ENCODE data around the gene FGF14.

Gene FGF14

DNA sequence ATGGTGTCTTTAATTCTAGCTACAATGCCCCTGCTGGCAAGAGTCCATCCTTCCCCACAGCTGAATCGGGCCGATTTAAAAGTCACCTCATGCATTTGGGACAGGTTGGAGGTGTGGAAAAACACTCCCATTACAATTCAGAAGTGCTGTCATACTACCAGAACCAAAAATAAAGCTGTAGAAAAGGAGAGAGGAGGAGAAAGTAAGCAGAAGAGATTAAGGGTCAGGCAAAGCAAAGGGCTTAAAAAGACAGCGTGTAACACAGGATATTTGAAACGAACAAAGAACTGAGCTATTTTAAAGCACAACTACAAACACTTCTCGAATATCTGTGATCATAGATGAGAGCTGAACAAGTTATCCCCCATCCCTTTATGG is 90.4 kb downstream of the FGF14 start:
- Histone ChIP-seq H3K4me1 (ENCODE audit: control insufficient read depth, insufficient read depth, low read length) (no peaks in the 10 kb centered on the region), H3K9me3 (ENCODE audit: control insufficient read depth, insufficient read depth, low read length) (no peaks in the 10 kb centered on the region), H3K27me3 (ENCODE audit: control insufficient read depth, insufficient read depth, low read length) (no peaks in the 10 kb centered on the region), H3K4me3 (ENCODE audit: low read depth, low read length) (no peak overlapping the region), H3K9ac (ENCODE audit: low read depth, low read length) (no peak overlapping the region), H3K27ac (ENCODE audit: low read depth, low read length) (no peak overlapping the region), H3K36me3 (ENCODE audit: control insufficient read depth, insufficient read depth, low read length) (no peaks in the 10 kb centered on the region)

DNA sequence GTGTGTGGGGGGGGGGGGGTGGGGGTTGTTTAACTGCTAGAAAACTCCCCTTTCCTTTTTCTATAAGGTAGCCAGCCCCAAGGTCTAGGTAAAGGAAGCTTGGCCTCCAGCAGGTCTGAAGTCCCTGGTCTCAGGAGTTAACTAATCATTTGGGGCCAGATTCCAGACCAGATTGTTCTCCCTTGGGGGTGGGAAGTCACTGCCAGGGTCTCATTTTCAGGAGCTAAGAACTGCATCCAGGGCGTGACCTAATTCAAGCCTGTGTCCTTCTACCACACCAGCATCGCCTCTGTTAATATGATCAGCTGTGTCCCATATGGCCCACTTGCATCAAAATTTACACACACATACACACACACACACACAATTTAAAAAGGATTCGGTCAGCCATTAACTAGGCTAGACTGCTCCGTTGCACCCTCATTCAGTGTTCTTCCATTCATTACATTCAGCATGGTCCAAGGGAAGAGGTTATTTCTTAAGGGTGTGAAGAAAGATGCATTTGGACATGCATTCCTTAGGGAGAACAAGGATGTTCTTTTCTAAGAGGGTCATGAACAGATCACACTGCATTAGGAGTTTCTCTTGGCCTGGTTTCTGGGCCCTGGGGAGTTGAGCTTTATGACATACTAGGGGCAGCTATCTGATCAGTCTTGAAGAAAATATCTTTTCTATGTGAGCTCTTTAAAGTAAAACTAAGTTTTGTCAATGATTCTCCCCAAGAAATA is 91.0 kb downstream of the FGF14 start:
- Histone ChIP-seq H3K27ac (ENCODE audit: low read depth, low read length) (no peak overlapping the region), H3K36me3 (ENCODE audit: control insufficient read depth, insufficient read depth, low read length) (no peaks in the 10 kb centered on the region), H3K9me3 (ENCODE audit: control insufficient read depth, insufficient read depth, low read length) (no peaks in the 10 kb centered on the region), H3K9ac (ENCODE audit: low read depth, low read length) (no peak overlapping the region), H3K27me3 (ENCODE audit: control insufficient read depth, insufficient read depth, low read length) (no peaks in the 10 kb centered on the region), H3K4me3 (ENCODE audit: low read depth, low read length) (no peak overlapping the region), H3K4me1 (ENCODE audit: control insufficient read depth, insufficient read depth, low read length) (no peaks in the 10 kb centered on the region)

DNA sequence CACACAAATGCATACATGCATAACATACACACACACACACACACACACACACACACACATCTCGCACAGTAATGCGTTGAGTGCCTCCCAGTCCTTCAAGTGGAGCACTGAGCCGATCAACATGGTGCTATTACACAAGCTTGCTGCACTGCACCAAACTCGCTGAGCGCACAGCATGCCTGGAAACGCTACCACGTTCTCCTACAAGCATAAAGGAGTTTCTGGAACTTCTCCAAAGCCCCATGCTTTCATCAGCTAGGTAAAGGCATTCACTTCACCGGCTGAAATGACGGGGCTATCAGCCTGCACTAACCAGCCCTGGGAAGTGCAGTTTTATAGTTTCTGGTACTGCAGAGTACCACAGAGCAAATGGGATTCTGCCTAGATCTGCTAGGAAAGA is 92.7 kb downstream of the FGF14 start:
- no peaks in the 10 kb centered on the region for H3K4me1 ChIP-seq (ENCODE audit: control insufficient read depth, insufficient read depth, low read length)
- H3K4me3 ChIP-seq (ENCODE audit: low read depth, low read length) = no peak overlapping the region
- H3K27ac ChIP-seq (ENCODE audit: low read depth, low read length) = no peak overlapping the region
- H3K27me3 ChIP-seq (ENCODE audit: control insufficient read depth, insufficient read depth, low read length) = no peaks in the 10 kb centered on the region
- H3K9me3 ChIP-seq (ENCODE audit: control insufficient read depth, insufficient read depth, low read length) = no peaks in the 10 kb centered on the region
- no peak overlapping the region for H3K9ac ChIP-seq (ENCODE audit: low read depth, low read length)
- no peaks in the 10 kb centered on the region for H3K36me3 ChIP-seq (ENCODE audit: control insufficient read depth, insufficient read depth, low read length)

DNA sequence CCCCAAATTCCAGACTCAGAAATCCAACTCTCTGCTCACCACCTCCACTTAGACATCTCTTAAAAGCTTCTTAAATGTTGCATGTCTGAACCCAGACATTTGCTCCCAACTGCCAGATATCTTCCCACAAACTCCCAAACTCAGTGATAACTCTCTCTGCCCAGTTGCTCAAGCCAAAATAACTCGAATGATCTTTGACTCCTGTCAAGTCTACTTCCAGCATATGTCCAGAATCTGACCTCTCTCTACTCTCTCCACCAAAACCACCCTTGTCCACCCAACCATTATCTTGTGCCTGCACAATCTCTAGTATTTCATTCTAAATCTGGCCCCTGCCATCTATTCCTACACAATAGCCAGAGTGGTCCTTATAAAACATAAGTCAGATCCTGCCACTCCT is 99.3 kb downstream of the FGF14 start:
- Histone ChIP-seq H3K27me3 (ENCODE audit: control insufficient read depth, insufficient read depth, low read length) (no peaks in the 10 kb centered on the region), H3K4me1 (ENCODE audit: control insufficient read depth, insufficient read depth, low read length) (no peaks in the 10 kb centered on the region), H3K9me3 (ENCODE audit: control insufficient read depth, insufficient read depth, low read length) (no peaks in the 10 kb centered on the region), H3K9ac (ENCODE audit: low read depth, low read length) (no peak overlapping the region), H3K27ac (ENCODE audit: low read depth, low read length) (no peak overlapping the region), H3K36me3 (ENCODE audit: control insufficient read depth, insufficient read depth, low read length) (no peaks in the 10 kb centered on the region), H3K4me3 (ENCODE audit: low read depth, low read length) (no peak overlapping the region)

DNA sequence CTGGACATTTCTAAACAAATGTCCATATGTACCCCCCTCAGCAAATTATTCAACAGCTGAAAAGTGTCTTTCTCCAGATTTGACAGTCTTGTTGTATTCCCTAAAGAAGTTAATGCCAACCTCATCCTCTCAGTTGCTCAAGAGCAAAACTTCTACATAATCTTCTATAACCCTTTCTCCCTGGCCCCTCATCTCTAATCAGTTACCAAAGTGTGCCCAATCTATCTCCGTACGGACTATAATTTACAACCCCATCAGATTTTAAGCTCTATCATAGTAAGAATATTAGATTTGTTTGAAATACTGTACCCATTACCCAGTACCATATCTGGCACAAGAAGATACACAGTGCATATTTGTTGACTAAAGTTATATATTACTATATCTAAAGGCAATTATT is 101.5 kb downstream of the FGF14 start:
- no peaks in the 10 kb centered on the region for H3K27me3 ChIP-seq (ENCODE audit: control insufficient read depth, insufficient read depth, low read length)
- H3K27ac ChIP-seq (ENCODE audit: low read depth, low read length) = no peak overlapping the region
- H3K9me3 ChIP-seq (ENCODE audit: control insufficient read depth, insufficient read depth, low read length) = no peaks in the 10 kb centered on the region
- H3K4me3 ChIP-seq (ENCODE audit: low read depth, low read length) = no peak overlapping the region
- no peaks in the 10 kb centered on the region for H3K4me1 ChIP-seq (ENCODE audit: control insufficient read depth, insufficient read depth, low read length)
- H3K36me3 ChIP-seq (ENCODE audit: control insufficient read depth, insufficient read depth, low read length) = no peaks in the 10 kb centered on the region
- no peak overlapping the region for H3K9ac ChIP-seq (ENCODE audit: low read depth, low read length)

DNA sequence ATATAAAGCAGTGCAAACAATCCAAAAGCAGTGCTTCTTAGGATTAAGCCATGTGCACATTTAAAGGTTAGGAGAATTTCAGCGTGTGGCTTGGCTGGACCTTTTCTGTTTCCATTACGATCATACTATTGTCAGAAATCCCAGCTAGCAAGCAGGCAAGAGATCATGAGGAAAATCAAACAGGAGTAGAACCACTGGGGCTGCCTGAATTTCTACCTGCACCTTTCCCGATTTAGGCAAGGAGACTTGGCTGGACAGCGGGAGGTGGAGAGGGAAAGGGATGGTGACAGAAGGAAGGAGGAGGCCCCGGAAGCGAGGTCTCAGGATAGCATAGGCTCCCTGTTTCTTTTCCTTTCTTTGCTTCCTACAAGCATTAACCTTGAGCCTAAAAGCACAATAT is 102.5 kb downstream of the FGF14 start:
- H3K4me1 ChIP-seq (ENCODE audit: control insufficient read depth, insufficient read depth, low read length) = no peaks in the 10 kb centered on the region
- H3K9ac ChIP-seq (ENCODE audit: low read depth, low read length) = no peak overlapping the region
- no peak overlapping the region for H3K4me3 ChIP-seq (ENCODE audit: low read depth, low read length)
- H3K27ac ChIP-seq (ENCODE audit: low read depth, low read length) = no peak overlapping the region
- no peaks in the 10 kb centered on the region for H3K9me3 ChIP-seq (ENCODE audit: control insufficient read depth, insufficient read depth, low read length)
- H3K27me3 ChIP-seq (ENCODE audit: control insufficient read depth, insufficient read depth, low read length) = no peaks in the 10 kb centered on the region
- H3K36me3 ChIP-seq (ENCODE audit: control insufficient read depth, insufficient read depth, low read length) = no peaks in the 10 kb centered on the region

DNA sequence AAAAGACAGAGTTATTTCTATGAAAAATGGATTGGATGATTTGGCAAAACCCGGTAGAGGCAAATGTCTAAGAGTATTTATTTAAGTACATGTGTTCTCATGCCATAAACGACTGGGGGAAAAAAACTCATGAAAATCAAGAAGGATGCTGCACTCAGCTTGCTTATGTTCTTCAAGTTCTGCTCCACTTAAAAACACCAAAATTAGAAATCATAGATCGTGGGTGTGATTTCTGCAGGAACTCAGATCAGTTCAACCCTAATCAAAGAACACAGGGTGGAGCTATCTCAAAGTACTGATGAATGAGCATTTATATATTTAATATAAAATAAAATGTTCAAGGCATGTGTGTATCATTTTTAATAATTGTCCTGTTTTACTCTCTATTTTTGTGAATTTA is 103.8 kb downstream of the FGF14 start:
- no peaks in the 10 kb centered on the region for H3K36me3 ChIP-seq (ENCODE audit: control insufficient read depth, insufficient read depth, low read length)
- no peaks in the 10 kb centered on the region for H3K27me3 ChIP-seq (ENCODE audit: control insufficient read depth, insufficient read depth, low read length)
- H3K4me3 ChIP-seq (ENCODE audit: low read depth, low read length) = no peak overlapping the region
- H3K9me3 ChIP-seq (ENCODE audit: control insufficient read depth, insufficient read depth, low read length) = no peaks in the 10 kb centered on the region
- H3K9ac ChIP-seq (ENCODE audit: low read depth, low read length) = no peak overlapping the region
- no peaks in the 10 kb centered on the region for H3K4me1 ChIP-seq (ENCODE audit: control insufficient read depth, insufficient read depth, low read length)
- H3K27ac ChIP-seq (ENCODE audit: low read depth, low read length) = no peak overlapping the region

DNA sequence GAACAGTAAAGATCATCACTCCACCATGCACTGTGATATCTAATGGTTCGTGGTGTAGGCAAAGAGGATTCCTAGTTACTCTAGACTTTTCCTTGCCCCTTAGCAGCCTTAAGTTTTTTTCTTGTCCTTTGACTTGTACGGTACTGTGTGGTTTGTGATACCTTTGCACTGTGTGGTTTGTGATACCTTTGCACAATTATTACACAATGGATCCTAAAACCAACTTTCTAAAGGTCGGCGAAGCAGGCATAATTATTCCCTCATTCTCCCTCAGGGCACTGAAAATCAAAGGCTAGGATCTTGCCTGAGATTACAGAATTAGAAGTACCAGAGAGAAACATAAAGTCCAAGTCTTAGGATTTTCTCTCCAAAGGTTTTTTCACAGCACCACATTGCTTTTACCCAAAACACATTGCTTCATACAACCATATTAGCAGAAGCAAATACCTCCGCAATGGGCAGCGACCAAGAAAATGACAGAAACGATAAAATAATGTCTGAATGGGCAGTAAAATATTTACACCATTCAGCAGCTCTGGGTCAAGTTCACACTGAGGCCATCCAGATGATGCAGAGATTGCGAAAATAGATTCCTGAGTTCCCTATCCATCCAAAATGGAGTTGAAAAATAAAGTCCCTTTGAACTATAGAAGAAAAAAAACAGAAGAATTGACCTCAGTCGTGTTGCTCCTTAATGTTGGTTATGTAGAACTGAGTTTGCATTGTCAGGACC is 106.4 kb downstream of the FGF14 start:
- H3K36me3 ChIP-seq (ENCODE audit: control insufficient read depth, insufficient read depth, low read length) = no peaks in the 10 kb centered on the region
- H3K27ac ChIP-seq (ENCODE audit: low read depth, low read length) = no peak overlapping the region
- H3K9ac ChIP-seq (ENCODE audit: low read depth, low read length) = no peak overlapping the region
- H3K4me3 ChIP-seq (ENCODE audit: low read depth, low read length) = no peak overlapping the region
- no peaks in the 10 kb centered on the region for H3K9me3 ChIP-seq (ENCODE audit: control insufficient read depth, insufficient read depth, low read length)
- no peaks in the 10 kb centered on the region for H3K27me3 ChIP-seq (ENCODE audit: control insufficient read depth, insufficient read depth, low read length)
- H3K4me1 ChIP-seq (ENCODE audit: control insufficient read depth, insufficient read depth, low read length) = no peaks in the 10 kb centered on the region

DNA sequence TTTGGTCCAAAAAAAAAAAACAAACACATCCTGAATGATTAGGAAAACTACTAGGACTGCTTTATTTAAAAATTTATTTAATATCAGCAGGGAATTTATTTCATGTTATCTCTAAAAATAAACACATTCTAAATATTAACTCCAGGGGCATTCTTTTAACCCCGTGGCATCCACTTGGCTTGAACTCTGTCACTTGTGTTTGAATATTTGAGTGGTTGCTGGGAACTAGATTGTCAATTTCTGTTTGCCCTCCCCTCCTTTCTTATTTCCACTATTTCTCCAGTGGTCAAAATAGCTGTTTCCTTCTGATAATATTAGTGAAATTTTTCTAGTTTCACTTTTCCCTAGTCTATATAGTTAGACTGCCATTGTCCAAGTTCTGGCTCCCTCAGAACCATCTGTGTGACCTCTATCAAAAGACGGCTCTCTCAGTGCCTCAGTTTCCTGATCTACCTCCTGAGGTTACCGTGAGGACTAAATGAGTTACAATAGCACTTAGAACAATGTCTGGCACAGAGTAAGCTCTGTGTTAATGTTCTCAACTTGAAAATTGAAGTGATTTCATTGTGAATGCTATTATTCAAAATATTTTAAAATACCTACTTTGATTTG is 107.3 kb downstream of the FGF14 start:
- H3K9me3 ChIP-seq (ENCODE audit: control insufficient read depth, insufficient read depth, low read length) = no peaks in the 10 kb centered on the region
- no peak overlapping the region for H3K4me3 ChIP-seq (ENCODE audit: low read depth, low read length)
- H3K9ac ChIP-seq (ENCODE audit: low read depth, low read length) = no peak overlapping the region
- H3K36me3 ChIP-seq (ENCODE audit: control insufficient read depth, insufficient read depth, low read length) = no peaks in the 10 kb centered on the region
- no peak overlapping the region for H3K27ac ChIP-seq (ENCODE audit: low read depth, low read length)
- H3K4me1 ChIP-seq (ENCODE audit: control insufficient read depth, insufficient read depth, low read length) = no peaks in the 10 kb centered on the region
- H3K27me3 ChIP-seq (ENCODE audit: control insufficient read depth, insufficient read depth, low read length) = no peaks in the 10 kb centered on the region

DNA sequence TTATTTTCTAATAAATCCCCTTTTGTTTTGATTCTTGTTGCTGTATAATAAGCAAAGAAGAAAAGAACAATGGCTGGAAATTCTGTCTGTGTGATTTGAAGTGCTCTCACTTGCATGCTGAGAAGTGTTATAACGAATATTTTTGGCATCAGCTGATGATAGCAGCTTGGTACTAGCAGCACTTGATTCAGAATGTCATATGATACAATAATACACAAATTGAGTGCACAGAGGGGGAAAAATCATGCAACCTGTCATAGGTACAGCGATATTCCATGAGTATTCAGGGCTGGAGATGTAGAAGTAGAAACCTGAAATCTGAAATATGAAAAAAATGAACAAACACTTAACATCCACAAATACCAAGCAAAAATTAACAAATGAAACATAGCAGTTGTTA is 108.1 kb downstream of the FGF14 start:
- Histone ChIP-seq H3K4me3 (ENCODE audit: low read depth, low read length) (no peak overlapping the region), H3K4me1 (ENCODE audit: control insufficient read depth, insufficient read depth, low read length) (no peaks in the 10 kb centered on the region), H3K9me3 (ENCODE audit: control insufficient read depth, insufficient read depth, low read length) (no peaks in the 10 kb centered on the region), H3K27ac (ENCODE audit: low read depth, low read length) (no peak overlapping the region), H3K9ac (ENCODE audit: low read depth, low read length) (no peak overlapping the region), H3K36me3 (ENCODE audit: control insufficient read depth, insufficient read depth, low read length) (no peaks in the 10 kb centered on the region), H3K27me3 (ENCODE audit: control insufficient read depth, insufficient read depth, low read length) (no peaks in the 10 kb centered on the region)

DNA sequence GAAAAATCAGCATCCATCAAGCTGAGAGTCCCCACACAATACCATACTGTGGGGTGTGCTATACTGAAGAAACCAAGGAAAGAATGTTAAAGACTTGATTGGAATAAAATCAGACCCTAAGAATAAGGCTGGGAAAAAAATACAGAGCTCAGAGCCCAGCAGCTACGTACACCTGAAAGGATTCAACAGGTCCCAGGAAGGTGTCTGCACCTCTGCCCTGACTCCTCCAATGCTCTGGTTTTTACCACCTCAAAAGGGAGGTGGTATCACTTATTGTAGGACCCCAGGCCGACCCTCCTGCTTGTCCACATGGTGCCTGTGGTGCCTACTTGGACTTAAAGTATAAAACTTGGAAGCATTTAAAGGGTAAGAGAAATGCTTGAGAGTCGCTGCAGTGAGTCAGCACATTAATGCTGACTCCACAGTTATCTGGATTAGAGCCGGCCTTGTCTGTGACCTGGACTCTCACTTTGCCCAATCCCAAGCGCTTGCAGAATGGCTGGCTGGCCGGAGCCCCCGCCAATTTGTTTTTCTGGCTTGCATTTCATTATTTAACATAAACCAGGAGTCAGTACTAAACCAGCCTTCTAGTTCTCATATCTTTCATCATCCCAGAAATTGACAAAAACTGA is 110.1 kb downstream of the FGF14 start:
- no peaks in the 10 kb centered on the region for H3K4me1 ChIP-seq (ENCODE audit: control insufficient read depth, insufficient read depth, low read length)
- H3K36me3 ChIP-seq (ENCODE audit: control insufficient read depth, insufficient read depth, low read length) = no peaks in the 10 kb centered on the region
- no peak overlapping the region for H3K9ac ChIP-seq (ENCODE audit: low read depth, low read length)
- H3K9me3 ChIP-seq (ENCODE audit: control insufficient read depth, insufficient read depth, low read length) = no peaks in the 10 kb centered on the region
- H3K4me3 ChIP-seq (ENCODE audit: low read depth, low read length) = no peak overlapping the region
- H3K27me3 ChIP-seq (ENCODE audit: control insufficient read depth, insufficient read depth, low read length) = no peaks in the 10 kb centered on the region
- no peak overlapping the region for H3K27ac ChIP-seq (ENCODE audit: low read depth, low read length)
